ENCODE data around the gene PLXNA2.

Gene PLXNA2

GRCh38 chr1:208176649-208177048 lies 67.5 kb downstream of the PLXNA2 start:
- TF ChIP-seq, protein P1, sequence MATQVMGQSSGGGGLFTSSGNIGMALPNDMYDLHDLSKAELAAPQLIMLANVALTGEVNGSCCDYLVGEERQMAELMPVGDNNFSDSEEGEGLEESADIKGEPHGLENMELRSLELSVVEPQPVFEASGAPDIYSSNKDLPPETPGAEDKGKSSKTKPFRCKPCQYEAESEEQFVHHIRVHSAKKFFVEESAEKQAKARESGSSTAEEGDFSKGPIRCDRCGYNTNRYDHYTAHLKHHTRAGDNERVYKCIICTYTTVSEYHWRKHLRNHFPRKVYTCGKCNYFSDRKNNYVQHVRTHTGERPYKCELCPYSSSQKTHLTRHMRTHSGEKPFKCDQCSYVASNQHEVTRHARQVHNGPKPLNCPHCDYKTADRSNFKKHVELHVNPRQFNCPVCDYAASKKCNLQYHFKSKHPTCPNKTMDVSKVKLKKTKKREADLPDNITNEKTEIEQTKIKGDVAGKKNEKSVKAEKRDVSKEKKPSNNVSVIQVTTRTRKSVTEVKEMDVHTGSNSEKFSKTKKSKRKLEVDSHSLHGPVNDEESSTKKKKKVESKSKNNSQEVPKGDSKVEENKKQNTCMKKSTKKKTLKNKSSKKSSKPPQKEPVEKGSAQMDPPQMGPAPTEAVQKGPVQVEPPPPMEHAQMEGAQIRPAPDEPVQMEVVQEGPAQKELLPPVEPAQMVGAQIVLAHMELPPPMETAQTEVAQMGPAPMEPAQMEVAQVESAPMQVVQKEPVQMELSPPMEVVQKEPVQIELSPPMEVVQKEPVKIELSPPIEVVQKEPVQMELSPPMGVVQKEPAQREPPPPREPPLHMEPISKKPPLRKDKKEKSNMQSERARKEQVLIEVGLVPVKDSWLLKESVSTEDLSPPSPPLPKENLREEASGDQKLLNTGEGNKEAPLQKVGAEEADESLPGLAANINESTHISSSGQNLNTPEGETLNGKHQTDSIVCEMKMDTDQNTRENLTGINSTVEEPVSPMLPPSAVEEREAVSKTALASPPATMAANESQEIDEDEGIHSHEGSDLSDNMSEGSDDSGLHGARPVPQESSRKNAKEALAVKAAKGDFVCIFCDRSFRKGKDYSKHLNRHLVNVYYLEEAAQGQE (IDR thresholded peaks at IDR 0.05; ENCODE audit: insufficient read depth in 1 of 2, low read depth in 2 of 2, low read length in 2 of 2): no peak
- no peak for TF ChIP-seq SIN3A (IDR thresholded peaks at IDR 0.05; ENCODE audit: borderline replicate concordance, insufficient read depth, low read length)
- TF ChIP-seq TAF1 (IDR thresholded peaks at IDR 0.05; ENCODE audit: borderline replicate concordance, insufficient read depth, low read length): no peak
- no peak for TF ChIP-seq POLR2AphosphoS5 (IDR thresholded peaks at IDR 0.05; ENCODE audit: low read depth, low read length)
- TF ChIP-seq FOXP2 (optimal IDR thresholded peaks at IDR 0.05; ENCODE audit: borderline replicate concordance, extremely low read depth, extremely low read length, insufficient read depth): no peak

DNA sequence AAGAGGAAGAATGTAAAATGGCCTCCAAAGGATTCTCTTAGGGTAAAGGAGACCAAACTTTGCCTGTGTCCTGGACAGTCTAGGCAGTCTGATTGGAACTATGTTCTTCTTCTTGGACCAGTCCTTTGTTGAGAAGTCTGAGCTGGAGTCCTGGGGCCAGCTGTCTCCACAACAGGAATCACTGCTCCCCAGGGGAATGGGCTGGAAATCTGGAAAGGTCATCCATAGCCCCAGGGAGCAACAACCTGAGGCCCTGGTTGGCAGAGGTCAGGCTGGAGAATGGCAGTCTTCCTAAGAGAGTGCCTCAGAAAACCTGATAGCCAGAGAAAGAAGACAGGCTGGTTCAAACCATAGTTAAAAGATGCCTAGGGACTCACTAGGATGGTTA lies 68.7 kb downstream of the PLXNA2 start:
- no peak for TF ChIP-seq POLR2AphosphoS5 (IDR thresholded peaks at IDR 0.05; ENCODE audit: low read depth, low read length)
- TF ChIP-seq, protein P1 (IDR thresholded peaks at IDR 0.05; ENCODE audit: insufficient read depth in 1 of 2, low read depth in 2 of 2, low read length in 2 of 2): no peak
- TF ChIP-seq FOXP2 (optimal IDR thresholded peaks at IDR 0.05; ENCODE audit: borderline replicate concordance, extremely low read depth, extremely low read length, insufficient read depth): no peak
- no peak for TF ChIP-seq TAF1 (IDR thresholded peaks at IDR 0.05; ENCODE audit: borderline replicate concordance, insufficient read depth, low read length)
- TF ChIP-seq SIN3A (IDR thresholded peaks at IDR 0.05; ENCODE audit: borderline replicate concordance, insufficient read depth, low read length): no peak

GRCh38 chr1:208174731-208175507 lies 69.3 kb downstream of the PLXNA2 start:
- TF ChIP-seq FOXP2 (optimal IDR thresholded peaks at IDR 0.05; ENCODE audit: borderline replicate concordance, extremely low read depth, extremely low read length, insufficient read depth) (no peak), TAF1 (IDR thresholded peaks at IDR 0.05; ENCODE audit: borderline replicate concordance, insufficient read depth, low read length) (no peak), SIN3A (IDR thresholded peaks at IDR 0.05; ENCODE audit: borderline replicate concordance, insufficient read depth, low read length) (no peak), POLR2AphosphoS5 (IDR thresholded peaks at IDR 0.05; ENCODE audit: low read depth, low read length) (no peak)
- TF ChIP-seq, protein P1 (IDR thresholded peaks at IDR 0.05; ENCODE audit: insufficient read depth in 1 of 2, low read depth in 2 of 2, low read length in 2 of 2): no peak

GRCh38 chr1:208174200-208174599 lies 70.0 kb downstream of the PLXNA2 start:
- no peak for TF ChIP-seq FOXP2 (optimal IDR thresholded peaks at IDR 0.05; ENCODE audit: borderline replicate concordance, extremely low read depth, extremely low read length, insufficient read depth)
- TF ChIP-seq POLR2AphosphoS5 (IDR thresholded peaks at IDR 0.05; ENCODE audit: low read depth, low read length): no peak
- TF ChIP-seq SIN3A (IDR thresholded peaks at IDR 0.05; ENCODE audit: borderline replicate concordance, insufficient read depth, low read length): no peak
- no peak for TF ChIP-seq TAF1 (IDR thresholded peaks at IDR 0.05; ENCODE audit: borderline replicate concordance, insufficient read depth, low read length)
- TF ChIP-seq, protein P1 (IDR thresholded peaks at IDR 0.05; ENCODE audit: insufficient read depth in 1 of 2, low read depth in 2 of 2, low read length in 2 of 2): no peak
